ENCODE measurements around the gene DHX32.

DNA sequence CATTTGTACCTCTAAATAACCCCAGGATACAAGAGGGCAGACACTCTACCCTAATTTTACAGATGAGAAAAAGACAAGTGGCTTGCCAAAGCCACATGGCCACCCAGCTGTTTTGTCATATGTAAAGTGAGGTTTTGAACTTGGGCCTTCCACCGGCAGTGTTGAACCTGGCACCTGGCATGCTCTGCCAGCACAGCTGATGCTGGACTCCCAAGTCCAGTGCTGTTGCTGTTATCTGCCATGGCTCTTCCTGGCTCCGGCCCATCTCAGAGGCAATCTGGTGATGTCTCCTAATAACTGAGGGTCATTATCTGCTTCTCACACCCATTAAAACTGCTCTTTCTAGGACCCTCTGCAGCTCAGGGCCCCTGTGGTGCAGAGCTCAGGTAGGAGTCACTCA, 32.7 kb downstream of the DHX32 start:
- no peak for TF ChIP-seq EZH2 (IDR thresholded peaks at IDR 0.05; ENCODE audit: insufficient read depth, low read length)
- TF ChIP-seq, protein P1, sequence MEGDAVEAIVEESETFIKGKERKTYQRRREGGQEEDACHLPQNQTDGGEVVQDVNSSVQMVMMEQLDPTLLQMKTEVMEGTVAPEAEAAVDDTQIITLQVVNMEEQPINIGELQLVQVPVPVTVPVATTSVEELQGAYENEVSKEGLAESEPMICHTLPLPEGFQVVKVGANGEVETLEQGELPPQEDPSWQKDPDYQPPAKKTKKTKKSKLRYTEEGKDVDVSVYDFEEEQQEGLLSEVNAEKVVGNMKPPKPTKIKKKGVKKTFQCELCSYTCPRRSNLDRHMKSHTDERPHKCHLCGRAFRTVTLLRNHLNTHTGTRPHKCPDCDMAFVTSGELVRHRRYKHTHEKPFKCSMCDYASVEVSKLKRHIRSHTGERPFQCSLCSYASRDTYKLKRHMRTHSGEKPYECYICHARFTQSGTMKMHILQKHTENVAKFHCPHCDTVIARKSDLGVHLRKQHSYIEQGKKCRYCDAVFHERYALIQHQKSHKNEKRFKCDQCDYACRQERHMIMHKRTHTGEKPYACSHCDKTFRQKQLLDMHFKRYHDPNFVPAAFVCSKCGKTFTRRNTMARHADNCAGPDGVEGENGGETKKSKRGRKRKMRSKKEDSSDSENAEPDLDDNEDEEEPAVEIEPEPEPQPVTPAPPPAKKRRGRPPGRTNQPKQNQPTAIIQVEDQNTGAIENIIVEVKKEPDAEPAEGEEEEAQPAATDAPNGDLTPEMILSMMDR (IDR thresholded peaks at IDR 0.05; ENCODE audit: insufficient read depth, low read depth, low read length): no peak
